Measurements from ENCODE around the gene CXorf38. TPM values are rescaled to one million over a fixed set of nuclear protein-coding genes. Genes with fewer than 3 reads are reported as not detected.
"Not testable (repeated sequence)": the region's sequence is repeated elsewhere in the genome, so short reads cannot be mapped to it uniquely, and the experiment has no call there.

CXorf38 gene
- total and polyA plus RNA-seq, 2 donors (not counting 1 experiment from before 2014, with no cell fraction given), result 26.4 to 28.1 TPM

DNA sequence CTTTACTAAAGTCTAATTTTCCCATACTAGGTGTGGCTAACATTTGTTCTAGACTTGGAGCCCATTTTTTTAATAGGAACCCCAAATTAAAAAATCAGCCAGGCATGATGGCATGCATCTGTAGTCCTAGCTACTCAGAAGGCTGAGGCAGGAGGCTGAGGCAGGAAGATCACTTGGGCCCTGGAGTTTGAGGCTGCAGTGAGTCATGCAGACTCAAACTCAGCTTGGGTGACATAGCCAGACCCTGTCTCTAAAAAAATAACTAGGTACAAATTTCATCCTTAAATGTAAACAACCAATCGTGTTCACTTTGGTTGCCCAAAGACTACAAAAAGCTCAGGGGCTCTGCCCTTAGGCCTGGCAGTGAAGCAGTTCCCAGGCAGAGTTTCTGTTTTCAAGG, 59.7 kb downstream of the CXorf38 start:
- intact Hi-C loops (cut with micrococcal nuclease); POLR2A ChIA-PET; H3K27ac ChIP-seq (ENCODE audit: low read length in 2 of 2); H3K9me3 ChIP-seq (ENCODE audit: control extremely low read depth in 1 of 3, control insufficient read depth in 2 of 3, insufficient read depth in 1 of 3, low read length in 2 of 3); H3K4me3 ChIP-seq (ENCODE audit: control extremely low read depth in 1 of 5, extremely low read depth in 1 of 5, insufficient read depth in 1 of 5, low read depth in 2 of 5, low read length in 4 of 5); H3K27me3 Mint-ChIP-seq; DNase-seq; H3K9me3 Mint-ChIP-seq (ENCODE audit: insufficient read depth); H3K4me1 ChIP-seq (ENCODE audit: control insufficient read depth in 2 of 2, insufficient read depth in 2 of 2, low read length in 2 of 2); H3K4me2 ChIP-seq (replicated peaks; ENCODE audit: low read depth, low read length, poor library complexity, severe bottlenecking); H2AFZ ChIP-seq (ENCODE audit: insufficient read depth, low read depth, low read length, poor library complexity, severe bottlenecking); ATAC-seq (ENCODE audit: low read depth); CTCF ChIA-PET; H3K4me3 Mint-ChIP-seq; H3K27me3 ChIP-seq (replicated peaks in 1 of 4; ENCODE audit: control extremely low read depth in 1 of 4, control insufficient read depth in 3 of 4, insufficient read depth in 4 of 4, low read length in 3 of 4); H3K9ac ChIP-seq (ENCODE audit: low read length); H4K20me1 ChIP-seq (ENCODE audit: control insufficient read depth, insufficient read depth, low read length, poor library complexity, severe bottlenecking); H3K27ac Mint-ChIP-seq: not testable (repeated sequence)
- Histone ChIP-seq H3K36me3 (replicated peaks in 1 of 2; ENCODE audit: control extremely low read depth in 1 of 2, control insufficient read depth in 1 of 2, extremely low read depth in 1 of 2, insufficient read depth in 2 of 2, low read length in 1 of 2) (peaks cover 0 to 18% of the 10 kb centered on the region in 2 experiments), H3K79me2 (ENCODE audit: control insufficient read depth, insufficient read depth, low read length) (peaks cover 34% of the 10 kb centered on the region)
- H3K4me1 Mint-ChIP-seq, result peaks cover 15% of the 10 kb centered on the region
- no CpG with 5 or more reads among the region's 1 CpG for WGBS (ENCODE audit: insufficient coverage)

DNA sequence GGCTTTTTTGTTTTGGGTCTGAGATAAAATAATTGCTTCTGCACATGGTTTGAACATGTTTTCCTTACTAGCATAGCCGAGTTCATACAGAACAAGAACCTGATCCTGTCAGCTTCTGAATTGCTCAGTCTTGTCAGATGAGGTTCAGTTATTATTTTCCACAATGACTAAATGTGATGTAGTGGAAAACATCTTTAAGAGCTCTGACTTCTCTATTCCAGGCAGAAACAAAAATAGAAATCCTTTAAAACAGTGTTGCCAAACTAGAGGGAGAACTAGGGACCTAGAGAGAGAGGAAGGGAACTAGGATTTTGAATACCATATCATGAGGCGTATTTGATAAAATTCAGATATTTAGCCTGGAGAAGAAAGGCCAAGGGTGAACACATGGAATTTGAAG, 64.5 kb downstream of the CXorf38 start:
- Mint-ChIP-seq H3K4me1 (peaks cover 27% of the 10 kb centered on the region), H3K4me3 (no peak overlapping the region)
- no peaks in the 10 kb centered on the region for H3K9me3 ChIP-seq (ENCODE audit: control extremely low read depth in 1 of 3, control insufficient read depth in 2 of 3, insufficient read depth in 1 of 3, low read length in 2 of 3)

DNA sequence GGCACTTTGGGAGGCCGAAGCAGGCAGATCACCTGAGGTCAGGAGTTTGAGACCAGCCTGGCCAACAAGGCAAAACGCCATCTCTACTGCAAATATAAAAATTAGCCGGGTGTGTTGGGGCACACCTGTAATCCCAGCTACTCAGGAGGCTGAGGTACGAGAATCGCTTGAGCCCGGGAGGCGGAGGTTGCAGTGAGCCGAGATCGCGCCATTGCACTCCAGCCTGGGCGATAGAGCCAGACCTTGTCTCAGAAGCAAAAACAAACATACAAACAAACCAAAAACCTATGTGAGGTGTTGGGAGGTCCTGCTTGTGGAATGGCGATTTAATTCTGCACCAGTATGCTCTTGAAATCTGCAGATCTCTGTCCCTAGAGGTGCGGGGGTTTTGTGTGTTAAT, 65.2 kb downstream of the CXorf38 start:
- H3K4me1 Mint-ChIP-seq, result peaks cover 27% of the 10 kb centered on the region
- CTCF ChIA-PET; DNase-seq; H3K4me3 ChIP-seq (ENCODE audit: control extremely low read depth in 1 of 5, extremely low read depth in 1 of 5, insufficient read depth in 1 of 5, low read depth in 2 of 5, low read length in 4 of 5); H3K27me3 ChIP-seq (replicated peaks in 1 of 4; ENCODE audit: control extremely low read depth in 1 of 4, control insufficient read depth in 3 of 4, insufficient read depth in 4 of 4, low read length in 3 of 4); H3K36me3 ChIP-seq (replicated peaks in 1 of 2; ENCODE audit: control extremely low read depth in 1 of 2, control insufficient read depth in 1 of 2, extremely low read depth in 1 of 2, insufficient read depth in 2 of 2, low read length in 1 of 2); H4K20me1 ChIP-seq (ENCODE audit: control insufficient read depth, insufficient read depth, low read length, poor library complexity, severe bottlenecking); H3K9me3 ChIP-seq (ENCODE audit: control extremely low read depth in 1 of 3, control insufficient read depth in 2 of 3, insufficient read depth in 1 of 3, low read length in 2 of 3); intact Hi-C loops (cut with micrococcal nuclease); H3K9ac ChIP-seq (ENCODE audit: low read length); H3K27ac Mint-ChIP-seq; H3K27me3 Mint-ChIP-seq; POLR2A ChIA-PET; H3K27ac ChIP-seq (ENCODE audit: low read length in 2 of 2); ATAC-seq (ENCODE audit: low read depth); H3K9me3 Mint-ChIP-seq (ENCODE audit: insufficient read depth); H2AFZ ChIP-seq (ENCODE audit: insufficient read depth, low read depth, low read length, poor library complexity, severe bottlenecking): not testable (repeated sequence)
- Histone ChIP-seq H3K79me2 (ENCODE audit: control insufficient read depth, insufficient read depth, low read length) (peaks cover 48% of the 10 kb centered on the region), H3K4me2 (replicated peaks; ENCODE audit: low read depth, low read length, poor library complexity, severe bottlenecking) (peak overlapping the region; percentile 70), H3K4me1 (ENCODE audit: control insufficient read depth in 2 of 2, insufficient read depth in 2 of 2, low read length in 2 of 2) (peaks cover 8 to 14% of the 10 kb centered on the region in 2 donors)
- 100% methylated on average over 3 of the region's 13 CpGs for WGBS (ENCODE audit: insufficient coverage)
- peak overlapping the region; percentile 81 for H3K4me3 Mint-ChIP-seq

More for the DNA sequence above, 64.5 kb downstream of the CXorf38 start:
- Mint-ChIP-seq H3K27me3 (no peaks in the 10 kb centered on the region), H3K27ac (no peak overlapping the region), H3K9me3 (ENCODE audit: insufficient read depth) (no peaks in the 10 kb centered on the region)
- ATAC-seq (ENCODE audit: low read depth), result no peak
- ChIA-PET POLR2A (no interaction called here), CTCF (no interaction called here)
- H3K27ac ChIP-seq (ENCODE audit: low read length in 2 of 2), result no peak overlapping the region
- peaks cover 8 to 14% of the 10 kb centered on the region in 2 donors for H3K4me1 ChIP-seq (ENCODE audit: control insufficient read depth in 2 of 2, insufficient read depth in 2 of 2, low read length in 2 of 2)
- H3K9ac ChIP-seq (ENCODE audit: low read length), result no peak overlapping the region
- no peak overlapping the region for H3K4me3 ChIP-seq (ENCODE audit: control extremely low read depth in 1 of 5, extremely low read depth in 1 of 5, insufficient read depth in 1 of 5, low read depth in 2 of 5, low read length in 4 of 5)
- no peak for DNase-seq
- peaks cover 48% of the 10 kb centered on the region for H3K79me2 ChIP-seq (ENCODE audit: control insufficient read depth, insufficient read depth, low read length)
- no peaks in the 10 kb centered on the region for H4K20me1 ChIP-seq (ENCODE audit: control insufficient read depth, insufficient read depth, low read length, poor library complexity, severe bottlenecking)
- intact Hi-C loops (cut with micrococcal nuclease), result no loop called here
- H3K27me3 ChIP-seq (replicated peaks in 1 of 4; ENCODE audit: control extremely low read depth in 1 of 4, control insufficient read depth in 3 of 4, insufficient read depth in 4 of 4, low read length in 3 of 4), result no peaks in the 10 kb centered on the region
- H2AFZ ChIP-seq (ENCODE audit: insufficient read depth, low read depth, low read length, poor library complexity, severe bottlenecking), result no peak overlapping the region
- H3K4me2 ChIP-seq (replicated peaks; ENCODE audit: low read depth, low read length, poor library complexity, severe bottlenecking), result no peak overlapping the region
- no CpG with 5 or more reads among the region's 2 CpGs for WGBS (ENCODE audit: insufficient coverage)
- TF ChIP-seq EZH2 (IDR thresholded peaks at IDR 0.05; ENCODE audit: borderline replicate concordance, insufficient read depth, low read depth, low read length, poor library complexity, severe bottlenecking), result no peak
- TF ChIP-seq, protein P1, sequence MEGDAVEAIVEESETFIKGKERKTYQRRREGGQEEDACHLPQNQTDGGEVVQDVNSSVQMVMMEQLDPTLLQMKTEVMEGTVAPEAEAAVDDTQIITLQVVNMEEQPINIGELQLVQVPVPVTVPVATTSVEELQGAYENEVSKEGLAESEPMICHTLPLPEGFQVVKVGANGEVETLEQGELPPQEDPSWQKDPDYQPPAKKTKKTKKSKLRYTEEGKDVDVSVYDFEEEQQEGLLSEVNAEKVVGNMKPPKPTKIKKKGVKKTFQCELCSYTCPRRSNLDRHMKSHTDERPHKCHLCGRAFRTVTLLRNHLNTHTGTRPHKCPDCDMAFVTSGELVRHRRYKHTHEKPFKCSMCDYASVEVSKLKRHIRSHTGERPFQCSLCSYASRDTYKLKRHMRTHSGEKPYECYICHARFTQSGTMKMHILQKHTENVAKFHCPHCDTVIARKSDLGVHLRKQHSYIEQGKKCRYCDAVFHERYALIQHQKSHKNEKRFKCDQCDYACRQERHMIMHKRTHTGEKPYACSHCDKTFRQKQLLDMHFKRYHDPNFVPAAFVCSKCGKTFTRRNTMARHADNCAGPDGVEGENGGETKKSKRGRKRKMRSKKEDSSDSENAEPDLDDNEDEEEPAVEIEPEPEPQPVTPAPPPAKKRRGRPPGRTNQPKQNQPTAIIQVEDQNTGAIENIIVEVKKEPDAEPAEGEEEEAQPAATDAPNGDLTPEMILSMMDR (IDR thresholded peaks at IDR 0.05), result no peak
- H3K36me3 ChIP-seq (replicated peaks in 1 of 2; ENCODE audit: control extremely low read depth in 1 of 2, control insufficient read depth in 1 of 2, extremely low read depth in 1 of 2, insufficient read depth in 2 of 2, low read length in 1 of 2), result no peaks in the 10 kb centered on the region

Data from B cell (primary cell).